Measurements from ENCODE around the gene CRNKL1. TPM values are rescaled to one million over a fixed set of nuclear protein-coding genes. Genes with fewer than 3 reads are reported as not detected.

The CRNKL1 gene
- total and polyA plus RNA-seq, 2 donors (not counting 3 experiments of a cell fraction or from before 2014, with no cell fraction given) = 4.9 to 22.3 TPM

GRCh38 chr20:20094410-20094809, 42.1 kb upstream of the CRNKL1 start:
- no TSS peak for BruUV-seq (replicated peaks)
- Histone ChIP-seq H3K27ac (ENCODE audit: insufficient read depth, low read depth, low read length) (no peak overlapping the region), H2AFZ (ENCODE audit: low read depth, low read length) (no peak overlapping the region), H4K20me1 (replicated peaks; ENCODE audit: control insufficient read depth, extremely low read depth, insufficient read depth, low read length) (no peaks in the 10 kb centered on the region), H3K4me3 (replicated peaks in 1 of 3; ENCODE audit: insufficient read depth in 1 of 3, low read depth in 1 of 3, low read length in 3 of 3) (no peak overlapping the region), H3K9ac (replicated peaks; ENCODE audit: extremely low read depth, insufficient read depth, low read length) (no peak overlapping the region), H3K36me3 (ENCODE audit: control insufficient read depth in 2 of 2, extremely low read depth in 1 of 2, insufficient read depth in 2 of 2, low read length in 2 of 2) (no peaks in the 10 kb centered on the region), H3K79me2 (ENCODE audit: control insufficient read depth, insufficient read depth, low read length) (no peaks in the 10 kb centered on the region), H3K27me3 (ENCODE audit: control insufficient read depth in 2 of 2, insufficient read depth in 2 of 2, low read length in 2 of 2) (peaks cover 0 to 2% of the 10 kb centered on the region in 2 experiments), H3K9me3 (replicated peaks; ENCODE audit: control insufficient read depth, insufficient read depth, low read length) (no peaks in the 10 kb centered on the region), H3K9me1 (replicated peaks; ENCODE audit: control insufficient read depth, extremely low read depth, insufficient read depth, low read length) (no peaks in the 10 kb centered on the region), H3K4me2 (ENCODE audit: insufficient read depth, low read length) (no peak overlapping the region), H3K4me1 (ENCODE audit: control insufficient read depth, extremely low read depth, insufficient read depth, low read length) (no peaks in the 10 kb centered on the region)
- dilution Hi-C loops (cut with MboI; ENCODE audit: extremely low pct_ligation_motif_present, low sequenced_read_pairs) = no loop called here
- no peak for TF ChIP-seq CTCF (IDR thresholded peaks at IDR 0.05; ENCODE audit: extremely low read depth in 1 of 2, insufficient read depth in 1 of 2, low read depth in 1 of 2, low read length in 2 of 2)
- no peak for TF ChIP-seq EZH2 (IDR thresholded peaks at IDR 0.05; ENCODE audit: borderline replicate concordance, low read depth, low read length, severe bottlenecking)
- DNase-seq (ENCODE audit: low read depth, low spot score) (no peak), FAIRE-seq (no peak)
- ChIA-PET POLR2A (no interaction called here), CTCF (no interaction called here)
- intact Hi-C loops (cut with micrococcal nuclease) = loop anchor here (10.0 kb wide), 1 partner anchor 70 kb away; no protein-coding TSS in a partner anchor

- H2AFZ ChIP-seq (ENCODE audit: low read depth, low read length) = no peak overlapping the region
- H3K9ac ChIP-seq (replicated peaks; ENCODE audit: extremely low read depth, insufficient read depth, low read length) = no peak overlapping the region
- H3K27ac ChIP-seq (ENCODE audit: insufficient read depth, low read depth, low read length) = no peak overlapping the region
- no peaks in the 10 kb centered on the region for H4K20me1 ChIP-seq (replicated peaks; ENCODE audit: control insufficient read depth, extremely low read depth, insufficient read depth, low read length)
- intact Hi-C loops (cut with micrococcal nuclease) = loop anchor here (10.0 kb wide), 1 partner anchor 72 kb away; no protein-coding TSS in a partner anchor
- no peaks in the 10 kb centered on the region for H3K79me2 ChIP-seq (ENCODE audit: control insufficient read depth, insufficient read depth, low read length)
- TF ChIP-seq JUN (IDR thresholded peaks at IDR 0.05; ENCODE audit: borderline replicate concordance, insufficient read depth, insufficient read length, low read depth) = no peak
- no peak for TF ChIP-seq MYC (IDR thresholded peaks at IDR 0.05; ENCODE audit: low read depth, low read length)
- no peak for TF ChIP-seq MAX (IDR thresholded peaks at IDR 0.05; ENCODE audit: insufficient read depth, insufficient read length)
- no peak for TF ChIP-seq POLR2AphosphoS5 (IDR thresholded peaks at IDR 0.05; ENCODE audit: insufficient read depth, low read depth, low read length)
- no peak for TF ChIP-seq EZH2 (IDR thresholded peaks at IDR 0.05; ENCODE audit: borderline replicate concordance, low read depth, low read length, severe bottlenecking)
- no peak for TF ChIP-seq POLR2A (IDR thresholded peaks at IDR 0.05; ENCODE audit: low read depth, low read length)
- TF ChIP-seq FOS (IDR thresholded peaks at IDR 0.05; ENCODE audit: borderline replicate concordance, insufficient read depth, low read length) = no peak
- TF ChIP-seq CTCF (IDR thresholded peaks at IDR 0.05; ENCODE audit: extremely low read depth in 1 of 2, insufficient read depth in 1 of 2, low read depth in 1 of 2, low read length in 2 of 2) = no peak
- TF ChIP-seq GATA2 (IDR thresholded peaks at IDR 0.05; ENCODE audit: insufficient read depth, insufficient read length, low read depth, low read length) = no peak
- H3K4me1 ChIP-seq (ENCODE audit: control insufficient read depth, extremely low read depth, insufficient read depth, low read length) = no peaks in the 10 kb centered on the region
- ChIA-PET CTCF (no interaction called here), POLR2A (no interaction called here)
- H3K4me3 ChIP-seq (replicated peaks in 1 of 3; ENCODE audit: insufficient read depth in 1 of 3, low read depth in 1 of 3, low read length in 3 of 3) = no peak overlapping the region
- H3K4me2 ChIP-seq (ENCODE audit: insufficient read depth, low read length) = no peak overlapping the region
- H3K36me3 ChIP-seq (ENCODE audit: control insufficient read depth in 2 of 2, extremely low read depth in 1 of 2, insufficient read depth in 2 of 2, low read length in 2 of 2) = no peaks in the 10 kb centered on the region
- DNase-seq (ENCODE audit: low read depth, low spot score) (no peak), FAIRE-seq (no peak)
- no peaks in the 10 kb centered on the region for H3K9me1 ChIP-seq (replicated peaks; ENCODE audit: control insufficient read depth, extremely low read depth, insufficient read depth, low read length)
- dilution Hi-C loops (cut with MboI; ENCODE audit: extremely low pct_ligation_motif_present, low sequenced_read_pairs) = no loop called here
- H3K27me3 ChIP-seq (ENCODE audit: control insufficient read depth in 2 of 2, insufficient read depth in 2 of 2, low read length in 2 of 2) = peaks cover 0 to 2% of the 10 kb centered on the region in 2 experiments
- no peaks in the 10 kb centered on the region for H3K9me3 ChIP-seq (replicated peaks; ENCODE audit: control insufficient read depth, insufficient read depth, low read length)
- BruUV-seq (replicated peaks) = no TSS peak
These were observed 40.6 kb upstream of the CRNKL1 start for GRCh38 chr20:20092827-20093226.

Data from endothelial cell of umbilical vein (primary cell).